ENCODE measurements around the gene UST.

DNA sequence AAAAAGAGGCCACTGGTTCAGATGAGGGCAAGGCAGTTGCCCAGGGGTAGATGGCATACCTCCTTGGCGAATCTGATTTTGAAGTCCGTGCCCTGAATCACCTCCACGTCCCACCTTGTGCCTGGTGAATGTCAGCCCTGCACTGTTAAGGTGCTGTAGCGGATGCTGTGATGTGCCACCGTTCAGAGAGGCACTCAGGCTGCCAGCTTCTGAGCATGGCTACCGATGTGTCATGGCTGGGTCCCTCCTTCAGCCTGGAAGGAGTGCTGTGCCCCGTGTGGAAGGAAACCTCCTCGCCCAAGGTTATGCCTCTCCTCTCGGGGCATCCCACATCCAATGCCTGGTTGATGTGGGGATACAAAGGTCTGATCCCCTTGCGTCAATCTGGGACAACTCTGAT, 43.6 kb downstream of the UST start:
- TF ChIP-seq YY1 (IDR thresholded peaks at IDR 0.05; ENCODE audit: insufficient read depth, insufficient read length), result no peak
- no peak for TF ChIP-seq SUZ12 (IDR thresholded peaks at IDR 0.05; ENCODE audit: extremely low read depth, insufficient read depth, insufficient read length)
- no peak for TF ChIP-seq ZNF274 (IDR thresholded peaks at IDR 0.05; ENCODE audit: low read depth, low read length)

Data from NT2/D1 (cell line).